ENCODE measurements around the gene DOCK3. TPM values are rescaled to one million over a fixed set of nuclear protein-coding genes. Genes with fewer than 3 reads are reported as not detected.

The DOCK3 gene
- total RNA-seq, 2 experiments from 2014 or later = 0.93 to 1.1 TPM

DNA sequence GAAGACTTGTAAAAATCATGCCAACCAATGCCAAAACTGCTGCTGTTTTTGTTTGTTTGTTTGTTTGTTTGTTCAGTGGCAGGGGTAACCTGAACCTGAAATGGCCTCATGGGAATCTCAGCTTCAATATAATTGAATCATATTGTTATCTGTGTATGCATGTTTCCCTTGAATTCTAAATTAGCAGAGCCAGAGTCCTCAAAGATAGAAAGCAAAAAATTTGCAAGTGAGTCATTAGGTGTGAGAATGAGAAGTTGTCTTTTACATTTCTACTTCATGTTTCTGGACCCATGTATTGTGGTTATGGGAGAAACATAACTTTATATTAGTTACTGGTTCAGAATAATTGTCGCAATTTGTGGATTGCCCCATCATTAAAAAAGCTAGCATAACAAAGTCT, 249.2 kb downstream of the DOCK3 start:
- CTCF ChIA-PET = no interaction called here
- no peak overlapping the region for H3K27ac ChIP-seq (ENCODE audit: low read depth in 1 of 2, low read length in 2 of 2)
- peaks cover 12% of the 10 kb centered on the region for H3K4me1 Mint-ChIP-seq (ENCODE audit: low read depth)
- H3K9me3 Mint-ChIP-seq = no peaks in the 10 kb centered on the region
- H3K36me3 ChIP-seq (ENCODE audit: insufficient read depth, low read length) = no peaks in the 10 kb centered on the region
- peaks cover 19% of the 10 kb centered on the region for H3K27me3 Mint-ChIP-seq
- H3K27ac Mint-ChIP-seq = no peak overlapping the region
- H3K4me1 ChIP-seq (ENCODE audit: insufficient read depth, low read length) = no peaks in the 10 kb centered on the region
- H3K4me3 ChIP-seq (ENCODE audit: low read length) = no peak overlapping the region
- H3K9me3 ChIP-seq (ENCODE audit: control insufficient read depth in 1 of 2, insufficient read depth in 1 of 2, low read length in 2 of 2) = peaks cover 0 to 7% of the 10 kb centered on the region in 2 experiments
- POLR2A ChIA-PET = no interaction called here
- TF ChIP-seq CTCF (IDR thresholded peaks at IDR 0.05) = no peak
- intact Hi-C loops (cut with DNase I, micrococcal nuclease) = no loop called here
- DNase-seq (no peak), ATAC-seq (ENCODE audit: poor library complexity) (no peak)
- H3K27me3 ChIP-seq (ENCODE audit: control insufficient read depth in 1 of 2, insufficient read depth in 2 of 2, low read length in 2 of 2) = peaks cover 0 to 9% of the 10 kb centered on the region in 2 experiments
- no peaks in the 10 kb centered on the region for H3K36me3 Mint-ChIP-seq (ENCODE audit: low read depth)
- no peak overlapping the region for H3K4me3 Mint-ChIP-seq

DNA sequence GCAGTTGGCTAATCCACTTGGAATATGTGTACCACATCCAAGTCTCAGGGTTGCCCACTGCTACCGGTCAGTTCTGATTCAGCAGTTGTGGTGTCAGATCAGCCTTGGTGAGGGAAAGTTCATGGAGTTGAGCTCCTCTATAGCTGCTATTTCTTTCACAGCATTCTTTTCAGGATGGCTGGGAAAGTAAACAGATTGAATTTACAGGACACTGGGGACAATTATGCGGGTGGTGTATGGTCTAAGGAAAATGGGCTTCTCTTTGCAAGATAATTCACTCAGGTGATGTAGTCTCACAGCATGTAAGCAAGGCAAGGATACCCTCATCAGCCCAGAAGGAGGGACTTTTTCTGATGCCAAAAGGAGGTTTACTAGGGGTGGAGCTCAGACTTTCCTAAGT, 249.9 kb downstream of the DOCK3 start:
- H3K27ac ChIP-seq (ENCODE audit: low read depth in 1 of 2, low read length in 2 of 2) = no peak overlapping the region
- no peaks in the 10 kb centered on the region for H3K36me3 ChIP-seq (ENCODE audit: insufficient read depth, low read length)
- CTCF ChIA-PET = no interaction called here
- Mint-ChIP-seq H3K9me3 (no peaks in the 10 kb centered on the region), H3K4me1 (ENCODE audit: low read depth) (peaks cover 12% of the 10 kb centered on the region), H3K27me3 (peaks cover 25% of the 10 kb centered on the region), H3K4me3 (no peak overlapping the region), H3K27ac (no peak overlapping the region), H3K36me3 (ENCODE audit: low read depth) (no peaks in the 10 kb centered on the region)
- no peaks in the 10 kb centered on the region for H3K4me1 ChIP-seq (ENCODE audit: insufficient read depth, low read length)
- TF ChIP-seq CTCF (IDR thresholded peaks at IDR 0.05) = no peak
- ATAC-seq (ENCODE audit: poor library complexity) = no peak
- H3K9me3 ChIP-seq (ENCODE audit: control insufficient read depth in 1 of 2, insufficient read depth in 1 of 2, low read length in 2 of 2) = peaks cover 0 to 7% of the 10 kb centered on the region in 2 experiments
- POLR2A ChIA-PET = no interaction called here
- peaks cover 0 to 9% of the 10 kb centered on the region in 2 experiments for H3K27me3 ChIP-seq (ENCODE audit: control insufficient read depth in 1 of 2, insufficient read depth in 2 of 2, low read length in 2 of 2)
- intact Hi-C loops (cut with DNase I, micrococcal nuclease) = no loop called here
- DNase-seq = no peak
- no peak overlapping the region for H3K4me3 ChIP-seq (ENCODE audit: low read length)

GRCh38 chr3:50926868-50927267, 252.1 kb downstream of the DOCK3 start:
- H3K27me3 ChIP-seq (ENCODE audit: control insufficient read depth in 1 of 2, insufficient read depth in 2 of 2, low read length in 2 of 2) = peaks cover 0 to 9% of the 10 kb centered on the region in 2 experiments
- H3K4me3 ChIP-seq (ENCODE audit: low read length) = no peak overlapping the region
- peaks cover 26% of the 10 kb centered on the region for H3K27me3 Mint-ChIP-seq
- H3K9me3 ChIP-seq (ENCODE audit: control insufficient read depth in 1 of 2, insufficient read depth in 1 of 2, low read length in 2 of 2) = peaks cover 0 to 14% of the 10 kb centered on the region in 2 experiments
- intact Hi-C loops (cut with DNase I, micrococcal nuclease) = no loop called here
- no peaks in the 10 kb centered on the region for H3K9me3 Mint-ChIP-seq
- no peak for TF ChIP-seq CTCF (IDR thresholded peaks at IDR 0.05)
- H3K27ac Mint-ChIP-seq = peak overlapping the region; percentile 41
- H3K27ac ChIP-seq (ENCODE audit: low read depth in 1 of 2, low read length in 2 of 2) = no peak overlapping the region
- H3K4me3 Mint-ChIP-seq = no peak overlapping the region
- H3K36me3 Mint-ChIP-seq (ENCODE audit: low read depth) = no peaks in the 10 kb centered on the region
- no peak for ATAC-seq (ENCODE audit: poor library complexity)
- CTCF ChIA-PET = no interaction called here
- POLR2A ChIA-PET = no interaction called here
- H3K4me1 Mint-ChIP-seq (ENCODE audit: low read depth) = peaks cover 12% of the 10 kb centered on the region
- no peaks in the 10 kb centered on the region for H3K36me3 ChIP-seq (ENCODE audit: insufficient read depth, low read length)
- H3K4me1 ChIP-seq (ENCODE audit: insufficient read depth, low read length) = no peaks in the 10 kb centered on the region
- no peak for DNase-seq
